Measurements from ENCODE around the gene COL24A1. TPM values are rescaled to one million over a fixed set of nuclear protein-coding genes. Genes with fewer than 3 reads are reported as not detected.
"Not testable (repeated sequence)": the region's sequence is repeated elsewhere in the genome, so short reads cannot be mapped to it uniquely, and the experiment has no call there.

COL24A1 gene
- polyA plus RNA-seq, 3 donors: 1.4 to 2.1 (median 2.0) TPM

DNA sequence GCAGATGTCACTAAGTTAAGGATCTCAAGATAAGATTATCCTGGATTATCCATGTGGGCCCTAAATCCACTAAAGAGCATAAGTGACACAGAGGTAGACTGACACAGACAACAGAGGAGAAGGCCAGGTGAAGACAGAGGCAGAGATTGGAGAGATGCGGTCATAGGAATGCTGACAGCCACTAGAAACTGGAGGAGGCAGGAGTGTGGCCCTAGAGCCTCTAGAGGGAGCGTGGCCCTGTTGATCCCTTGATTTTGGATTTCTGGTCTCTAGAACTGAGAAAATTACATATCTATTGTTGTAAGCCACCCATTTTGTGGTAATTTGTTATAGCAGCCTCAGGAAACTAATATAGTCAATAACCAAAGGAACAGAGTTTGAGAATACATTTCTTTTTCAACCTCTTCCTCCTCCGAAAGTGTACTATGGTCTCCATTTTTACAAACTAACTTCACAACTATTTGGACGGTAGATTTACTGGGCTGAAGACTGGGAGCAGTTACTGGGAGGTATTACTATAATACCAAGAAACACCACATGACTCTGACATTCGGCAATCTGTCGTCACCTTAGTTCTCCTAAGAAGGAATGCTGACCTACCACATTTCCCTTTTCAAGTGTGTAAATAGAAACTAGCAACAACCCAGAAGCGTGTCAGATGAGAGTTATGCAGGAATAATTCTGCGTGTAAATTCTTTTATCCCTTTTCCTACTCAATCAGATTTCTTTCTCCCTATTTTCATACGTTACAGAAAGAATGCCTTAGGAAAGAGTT is 332.3 kb downstream of the COL24A1 start:
- no peak for DNase-seq (ENCODE audit: low read depth in 3 of 3, low spot score in 2 of 3)

DNA sequence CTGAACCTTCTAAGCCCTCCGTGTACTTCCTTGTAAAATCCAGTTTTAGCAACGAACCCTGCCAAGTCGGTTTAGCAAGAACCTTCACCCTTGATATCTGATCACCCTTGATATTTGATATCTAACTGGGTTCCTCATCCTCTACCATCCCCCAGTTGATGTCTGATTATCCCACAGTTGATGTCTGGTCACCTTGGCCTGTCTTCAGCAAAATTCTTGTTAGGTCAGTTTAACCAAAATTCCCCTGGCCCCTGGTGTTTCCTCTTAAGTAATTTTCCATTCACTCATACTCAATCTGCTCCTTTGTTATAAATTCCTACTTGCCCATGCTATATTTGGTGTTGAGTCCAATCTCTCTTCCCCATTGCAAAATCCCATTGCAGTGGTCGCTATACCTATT is 333.9 kb downstream of the COL24A1 start:
- no peak for DNase-seq (ENCODE audit: low read depth in 3 of 3, low spot score in 2 of 3)

DNA sequence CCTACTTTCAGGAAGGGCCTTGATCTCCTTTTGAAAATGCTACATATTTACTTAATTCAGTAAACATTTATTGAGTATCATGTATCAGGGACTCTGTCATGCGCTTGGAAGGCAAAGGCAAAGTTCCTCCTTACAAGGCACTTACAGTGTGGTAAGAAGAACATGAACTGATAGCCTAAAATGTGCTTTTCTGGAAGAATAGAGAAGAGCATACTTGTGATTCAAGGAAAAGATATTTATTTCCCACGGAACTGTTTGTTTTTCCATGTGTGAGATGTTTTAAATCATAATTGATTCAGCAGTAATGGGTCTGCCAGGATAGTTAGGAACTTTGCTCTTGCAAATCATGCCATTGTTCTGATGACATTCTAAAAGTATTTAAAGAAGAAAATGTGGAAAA is 338.2 kb downstream of the COL24A1 start:
- DNase-seq (ENCODE audit: low read depth in 3 of 3, low spot score in 2 of 3): no peak

DNA sequence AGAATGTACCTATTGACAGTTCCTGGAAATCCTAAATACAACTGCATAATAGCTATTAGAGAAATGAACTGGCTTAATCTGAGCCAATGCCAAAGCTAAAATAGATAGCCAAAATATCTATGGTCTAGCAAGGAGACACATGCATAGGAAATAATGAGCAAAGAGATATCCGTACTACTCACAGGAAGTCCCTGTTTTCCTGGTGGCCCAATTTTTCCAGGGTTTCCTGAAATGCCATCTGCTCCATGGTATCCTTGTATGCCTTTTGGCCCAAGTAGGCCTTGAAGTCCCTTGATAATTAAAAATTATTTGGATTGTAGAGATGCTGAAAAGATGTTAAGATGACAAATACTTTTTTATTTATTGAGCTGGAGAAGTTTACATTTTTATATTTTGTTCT is 340.0 kb downstream of the COL24A1 start:
- no peak for DNase-seq (ENCODE audit: low read depth in 3 of 3, low spot score in 2 of 3)

DNA sequence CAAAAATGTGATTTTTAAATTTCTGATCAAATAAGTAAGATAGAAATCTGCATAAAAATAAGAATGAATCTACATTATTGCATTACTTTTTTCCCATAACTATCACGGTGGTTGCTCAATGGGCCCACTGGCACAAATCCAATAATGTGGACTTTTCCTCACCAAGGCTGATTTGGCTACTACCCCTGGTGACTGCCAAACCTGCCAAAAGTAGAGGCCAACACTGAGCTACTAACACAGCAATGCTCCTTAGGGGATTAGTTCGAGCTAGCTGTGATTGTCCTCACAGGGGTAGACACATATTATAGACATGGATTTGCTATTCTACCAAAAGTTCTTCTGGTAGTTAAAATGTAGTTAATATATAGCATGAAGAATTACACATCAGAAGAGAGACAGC is 340.7 kb downstream of the COL24A1 start:
- no peak for DNase-seq (ENCODE audit: low read depth in 3 of 3, low spot score in 2 of 3)

DNA sequence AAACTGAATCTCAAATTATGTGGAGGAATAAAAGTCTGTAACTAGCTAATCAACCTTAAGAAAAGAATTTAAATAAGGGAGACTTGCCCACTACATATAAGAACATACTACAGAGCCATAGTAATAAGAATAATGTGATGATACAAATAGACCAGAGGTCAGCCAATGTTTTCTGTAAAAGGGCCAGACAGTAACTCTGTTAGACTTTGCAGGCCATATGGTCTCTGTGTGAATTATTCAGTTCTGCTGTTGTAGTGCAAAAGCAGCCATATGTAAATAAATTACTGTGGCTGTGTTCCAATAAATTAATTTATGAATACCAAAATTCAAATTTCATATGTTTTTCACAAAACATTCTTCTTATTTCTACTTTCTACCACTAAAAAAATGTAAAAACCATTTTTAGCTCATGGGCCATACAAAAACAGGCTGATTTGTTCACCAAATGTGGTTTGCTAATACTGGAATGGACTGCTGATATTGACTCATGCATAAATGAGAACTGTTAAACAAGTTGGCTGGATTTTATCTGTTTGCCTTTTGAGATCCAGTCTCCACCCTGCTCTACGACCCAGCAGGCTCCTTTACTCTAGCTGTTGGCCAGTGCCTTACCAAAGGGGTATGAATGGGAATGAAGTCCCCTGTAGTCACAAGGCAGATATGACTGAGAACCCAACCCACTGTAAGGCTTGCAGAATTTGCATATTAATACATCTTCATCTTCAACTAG is 350.2 kb downstream of the COL24A1 start:
- no peak for DNase-seq (ENCODE audit: low read depth in 3 of 3, low spot score in 2 of 3)

DNA sequence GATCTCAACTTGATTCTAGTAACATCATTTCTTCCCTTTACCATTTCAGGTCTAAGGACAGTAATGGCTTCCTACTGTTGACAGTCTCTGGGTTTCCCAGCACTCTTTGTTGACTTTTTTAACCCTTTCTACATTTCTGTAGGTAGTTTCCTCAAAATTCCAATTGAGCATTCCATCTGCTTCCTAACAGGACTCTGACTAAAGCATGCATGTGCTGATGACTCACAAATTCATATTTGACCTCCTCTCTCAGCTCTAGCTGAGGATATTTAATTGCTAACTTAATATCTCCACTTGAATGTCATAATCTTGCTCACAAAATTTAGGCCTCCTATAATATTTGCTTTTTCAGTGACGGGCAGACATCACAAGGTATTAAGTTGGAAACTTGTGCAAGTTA is 355.1 kb downstream of the COL24A1 start:
- DNase-seq (ENCODE audit: low read depth in 3 of 3, low spot score in 2 of 3): no peak

DNA sequence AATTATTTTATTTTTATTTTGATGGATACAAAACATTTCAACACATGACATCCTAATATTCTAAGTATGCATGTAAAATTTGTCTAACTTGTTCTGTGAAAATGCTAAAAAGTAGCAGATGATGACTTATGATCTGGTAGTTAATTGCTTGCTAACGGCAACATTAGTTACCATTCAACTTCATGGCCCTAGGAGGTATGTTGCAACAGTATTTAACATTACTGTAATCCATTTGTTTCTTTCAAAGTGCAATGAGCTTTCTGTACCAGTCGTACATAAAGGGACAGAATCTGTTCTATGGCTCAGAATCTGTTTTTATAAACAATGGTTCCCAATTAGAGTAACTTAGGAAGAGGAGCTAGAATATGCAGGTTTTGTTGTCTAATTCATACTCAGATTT is 356.8 kb downstream of the COL24A1 start:
- no peak for DNase-seq (ENCODE audit: low read depth in 3 of 3, low spot score in 2 of 3)

DNA sequence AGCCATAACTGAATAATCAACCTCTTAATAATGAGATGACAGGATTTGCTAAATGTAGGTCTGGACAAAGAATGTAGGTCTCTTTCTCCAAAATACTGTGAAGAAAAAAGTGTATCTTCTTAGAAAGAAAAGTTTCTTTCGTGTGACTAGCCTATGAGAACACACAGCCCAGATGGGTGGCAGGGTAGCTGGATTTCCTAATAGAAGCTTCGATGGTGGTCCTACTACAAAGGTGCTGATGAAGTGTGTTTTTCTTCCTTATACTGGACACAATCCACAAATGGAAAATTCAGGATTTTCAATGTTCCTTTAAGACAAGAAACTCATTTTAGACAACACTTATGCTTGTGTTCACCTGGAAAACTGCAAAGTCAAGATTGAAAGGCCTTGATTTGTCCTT is 358.2 kb downstream of the COL24A1 start:
- DNase-seq (ENCODE audit: low read depth in 3 of 3, low spot score in 2 of 3): no peak

DNA sequence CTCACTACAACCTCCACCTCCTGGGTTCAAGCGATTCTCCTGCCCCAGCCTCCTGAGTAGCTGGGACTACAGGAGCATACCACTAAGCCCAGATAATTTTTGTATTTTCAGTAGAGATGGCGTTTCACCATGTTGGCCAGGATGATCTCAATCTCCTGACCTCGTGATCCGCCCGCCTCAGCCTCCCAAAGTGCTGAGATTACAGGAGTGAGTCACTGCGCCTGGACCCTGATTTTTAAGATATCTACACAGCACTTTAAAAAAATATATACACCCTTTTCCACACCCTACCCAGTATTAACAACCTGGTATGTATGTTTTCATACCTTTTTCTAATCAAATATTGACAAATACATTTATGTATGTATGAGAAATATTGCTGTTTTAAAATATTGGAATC is 379.6 kb downstream of the COL24A1 start:
- not testable (repeated sequence) for DNase-seq (ENCODE audit: low read depth in 3 of 3, low spot score in 2 of 3)

DNA sequence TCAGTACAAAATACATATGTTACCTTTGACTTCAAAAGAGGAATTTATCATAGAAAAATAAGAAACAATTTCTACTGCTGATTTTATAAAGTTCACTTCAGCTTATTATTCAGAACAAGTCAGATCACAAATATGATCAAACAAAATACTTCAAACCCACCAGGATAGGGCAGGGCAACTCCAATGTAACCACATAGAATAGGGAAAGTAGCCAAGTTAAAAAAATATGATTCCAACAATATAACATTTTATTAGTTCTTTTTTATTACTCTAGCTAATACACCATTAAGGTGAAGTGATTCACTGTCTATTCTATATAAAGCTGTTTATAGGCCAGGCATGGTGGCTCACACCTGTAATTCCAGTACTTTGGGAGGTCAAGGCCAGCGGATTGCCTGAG is 393.8 kb downstream of the COL24A1 start:
- DNase-seq (ENCODE audit: low read depth in 3 of 3, low spot score in 2 of 3): no peak

DNA sequence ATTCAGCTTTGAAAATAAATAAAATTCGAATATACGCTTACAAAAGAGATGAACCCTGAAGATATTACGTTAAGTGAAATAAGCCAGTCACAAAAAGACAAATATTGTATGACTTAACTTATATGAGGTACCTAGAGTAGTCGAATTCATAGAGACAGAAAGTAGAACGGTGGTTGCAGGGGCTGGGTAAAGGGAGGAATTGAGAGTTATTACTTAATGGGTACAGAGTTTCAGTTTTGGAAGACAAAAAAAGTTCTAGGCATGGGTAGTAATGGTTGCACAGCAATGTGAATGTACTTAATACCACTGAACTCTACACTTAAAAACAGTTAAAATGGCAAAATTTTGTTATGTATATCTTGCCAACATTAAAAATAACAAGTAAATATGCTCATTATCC is 399.7 kb downstream of the COL24A1 start:
- DNase-seq (ENCODE audit: low read depth in 3 of 3, low spot score in 2 of 3): no peak

DNA sequence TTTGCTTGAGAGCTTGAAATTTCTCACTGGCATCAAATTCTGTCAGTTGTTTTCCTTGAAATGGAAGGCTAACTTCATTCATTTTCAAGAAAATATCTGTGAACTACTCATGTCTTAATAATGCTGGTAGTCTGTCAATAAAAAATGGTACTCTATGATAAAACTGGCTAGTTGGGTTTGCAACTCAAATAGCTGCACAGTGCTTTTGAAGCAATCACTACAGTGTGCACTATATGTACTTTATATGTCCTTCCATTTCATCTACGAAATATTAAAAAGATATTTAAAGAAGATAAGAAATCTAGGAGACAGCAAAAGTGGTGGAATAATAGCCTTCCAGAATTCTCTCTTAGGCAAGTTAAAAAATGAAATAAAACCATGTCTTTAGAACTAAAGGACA is 408.5 kb downstream of the COL24A1 start:
- DNase-seq (ENCODE audit: low read depth in 3 of 3, low spot score in 2 of 3): no peak

DNA sequence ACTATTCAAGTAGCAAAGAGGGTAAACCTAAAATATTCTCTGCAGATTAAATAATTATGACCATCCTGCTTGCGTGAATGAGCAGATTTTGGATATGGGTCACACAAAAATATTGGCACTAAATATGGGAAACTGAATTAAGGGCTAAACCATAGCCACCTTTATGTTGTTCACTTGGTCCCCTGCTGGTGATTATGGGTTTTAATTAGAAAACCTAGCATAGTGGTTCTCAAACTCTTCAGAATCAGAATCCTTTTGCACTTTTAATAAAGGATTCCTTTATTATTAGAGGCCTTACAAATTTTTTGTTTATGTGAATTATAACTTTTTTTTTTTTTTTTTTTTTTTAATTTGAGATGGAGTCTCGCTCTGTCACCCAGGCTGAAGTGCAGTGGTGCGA is 409.8 kb downstream of the COL24A1 start:
- no peak for DNase-seq (ENCODE audit: low read depth in 3 of 3, low spot score in 2 of 3)

DNA sequence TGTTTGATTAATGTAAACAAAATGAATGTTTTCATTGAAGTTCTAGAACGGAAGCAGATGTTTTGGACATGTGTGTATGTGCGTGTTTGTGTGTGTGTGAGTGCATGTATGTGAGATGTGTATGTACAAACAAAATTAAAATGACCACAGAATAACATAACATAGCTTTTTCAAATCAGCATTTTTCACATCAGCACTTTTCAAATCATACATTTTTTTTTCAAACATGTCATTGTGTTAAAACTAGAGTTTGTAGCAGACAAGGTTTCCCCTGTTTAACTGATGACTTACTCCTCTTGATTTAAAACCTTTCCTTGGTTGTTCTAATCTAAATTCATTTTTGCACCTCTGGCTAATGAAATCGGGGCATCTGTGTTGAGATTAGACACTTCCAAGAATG is 412.8 kb downstream of the COL24A1 start:
- no peak for DNase-seq (ENCODE audit: low read depth in 3 of 3, low spot score in 2 of 3)

DNA sequence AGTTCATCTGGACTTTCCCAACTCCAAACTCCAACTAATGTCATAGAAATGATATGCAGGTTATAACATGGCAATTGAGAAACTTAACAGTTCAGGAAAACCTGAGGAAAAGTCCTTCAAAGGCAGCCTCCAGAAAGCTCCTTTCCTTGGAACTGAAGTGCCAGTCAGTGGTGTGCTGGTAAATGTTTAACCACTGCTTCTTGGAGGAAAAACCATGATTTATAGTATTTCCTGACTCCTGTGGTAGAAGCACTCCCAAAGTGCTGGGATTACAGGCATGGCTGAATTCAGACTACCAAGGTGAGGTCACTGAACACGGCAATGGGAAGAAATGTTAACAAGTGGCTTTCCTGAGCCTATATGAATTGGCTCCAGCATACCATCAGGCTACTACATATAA is 421.6 kb downstream of the COL24A1 start:
- DNase-seq (ENCODE audit: low read depth in 3 of 3, low spot score in 2 of 3): peak; percentile 10 to 52 (median 39)

DNA sequence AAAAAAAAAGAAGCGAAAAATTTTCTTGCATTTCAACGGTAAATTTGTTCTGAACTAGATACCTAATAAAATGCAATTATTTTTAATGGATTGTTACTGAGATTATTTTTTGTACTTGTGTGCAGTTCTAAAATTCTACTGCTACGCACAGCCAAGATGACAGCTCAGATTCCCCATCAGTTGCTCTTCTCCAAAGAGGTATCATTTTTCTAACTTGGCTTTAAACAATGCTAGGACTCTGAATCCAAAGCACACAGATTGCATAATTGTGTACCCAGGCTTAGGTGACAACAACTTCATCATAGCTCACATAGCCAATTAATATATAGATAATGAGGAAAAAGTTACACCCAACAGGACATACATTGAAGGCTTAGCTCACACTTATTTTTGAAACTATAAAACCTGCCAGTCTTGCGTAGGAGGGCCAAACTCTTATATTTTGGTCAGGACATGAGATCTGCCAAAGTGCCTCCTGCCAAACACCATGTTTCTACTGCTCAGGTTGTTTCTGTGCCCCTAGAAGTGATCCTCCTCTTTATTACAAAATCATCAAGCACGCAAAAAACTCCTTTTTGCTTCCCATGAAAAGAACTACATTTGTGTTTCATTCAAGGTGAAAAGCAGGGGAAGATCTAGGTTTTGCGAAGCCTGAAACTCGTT is 437.8 kb downstream of the COL24A1 start:
- no peak for DNase-seq (ENCODE audit: low read depth in 3 of 3, low spot score in 2 of 3)

DNA sequence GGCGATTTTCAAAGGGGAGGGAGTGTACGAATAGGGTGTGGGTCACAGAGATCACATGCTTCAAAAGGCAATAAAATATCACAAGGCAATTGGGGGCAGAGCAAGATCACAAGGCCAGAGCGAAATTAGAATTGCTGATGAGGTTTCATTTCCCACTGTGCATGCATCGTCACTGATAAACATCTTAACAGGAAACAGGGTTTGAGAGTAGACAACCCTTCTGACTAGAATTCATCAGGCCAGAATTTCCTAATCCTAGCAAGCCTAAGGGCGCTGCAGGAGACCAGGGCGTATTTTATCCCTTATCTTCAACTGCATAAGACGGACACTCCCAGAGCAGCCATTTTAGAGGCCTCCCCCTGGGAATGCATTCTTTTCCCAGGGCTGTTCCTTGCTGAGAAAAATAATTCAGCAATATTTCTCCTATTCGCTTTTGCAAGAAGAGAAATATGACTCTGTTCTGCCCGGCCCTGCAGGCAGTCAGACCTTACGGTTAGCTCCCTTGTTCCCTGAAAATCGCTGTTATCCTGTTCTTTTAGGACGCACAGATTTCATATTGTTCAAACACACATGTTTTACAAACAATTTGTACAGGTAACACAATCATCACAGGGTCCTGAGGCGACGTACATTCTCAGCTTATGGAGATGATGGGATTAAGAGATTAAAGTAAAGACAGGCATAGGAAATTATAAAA is 442.0 kb downstream of the COL24A1 start:
- DNase-seq (ENCODE audit: low read depth in 3 of 3, low spot score in 2 of 3): not testable (repeated sequence)

DNA sequence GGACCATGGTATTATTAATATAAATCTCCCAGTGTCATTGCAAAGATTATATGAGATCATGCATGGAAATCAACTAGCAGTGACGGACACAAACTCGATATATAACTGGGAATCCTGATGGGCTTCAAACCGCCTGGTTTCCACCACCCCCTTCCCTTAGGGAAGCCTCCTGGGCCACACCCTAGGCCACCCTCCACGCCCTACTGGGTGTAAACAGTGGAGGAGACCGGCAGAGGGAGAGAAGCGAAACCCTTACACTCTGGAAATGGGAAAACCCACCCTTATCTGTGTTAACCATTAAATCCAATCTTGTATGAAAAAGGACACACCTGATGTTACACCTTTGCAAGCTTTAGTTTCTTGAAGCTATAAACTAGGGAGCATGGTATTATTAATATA is 447.7 kb downstream of the COL24A1 start:
- DNase-seq (ENCODE audit: low read depth in 3 of 3, low spot score in 2 of 3): no peak

DNA sequence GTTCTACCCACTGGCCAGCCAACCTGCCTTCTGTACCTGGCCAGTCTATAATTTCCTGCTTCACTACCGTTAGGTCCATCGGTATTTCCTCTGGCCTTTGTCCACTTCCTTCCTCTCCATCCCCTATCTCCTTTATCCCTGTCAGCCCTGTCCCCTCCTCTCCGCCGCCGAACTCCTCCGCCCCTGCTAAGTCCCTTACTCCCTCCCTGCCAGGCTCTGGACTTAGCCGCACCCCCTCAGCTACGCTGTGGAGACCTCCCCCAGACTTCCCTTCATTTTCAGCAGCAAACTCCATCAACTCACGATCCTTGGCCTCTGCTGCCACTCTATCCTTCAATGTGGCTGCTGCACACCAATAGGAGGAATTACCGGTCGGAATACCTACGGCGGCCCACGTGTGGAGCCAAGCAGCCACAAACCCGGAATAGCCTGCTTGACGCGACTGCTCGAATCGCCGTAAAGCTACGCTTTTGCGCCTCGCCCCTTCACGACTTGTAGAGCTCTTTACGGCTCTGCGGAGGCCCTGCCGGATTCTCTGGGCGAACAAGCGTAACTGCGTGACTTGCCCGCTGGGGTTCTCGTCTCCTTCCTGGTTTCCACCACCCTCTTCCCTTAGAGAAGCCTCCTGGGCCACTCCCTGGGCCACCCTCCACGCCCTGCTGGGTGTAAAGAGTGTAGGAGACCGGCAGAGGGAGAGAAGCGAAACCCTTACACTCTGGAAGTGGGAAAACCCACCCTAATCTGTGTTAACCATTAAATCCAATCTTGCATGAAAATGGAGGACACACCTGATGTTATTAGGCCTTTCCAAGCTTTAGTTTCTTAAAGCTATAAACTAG is 448.4 kb downstream of the COL24A1 start, which contains the start of gene ZNHIT6:
TSS of gene ZNHIT6 (minus strand) at position 444 of the 839 bp plus-strand sequence. CDS start at position 295, 149 bp downstream.
- peak; percentile 76 to 85 (median 82) for DNase-seq (ENCODE audit: low read depth in 3 of 3, low spot score in 2 of 3)
